Jurkat, Clone E6-1 (cell line): ENCODE results near the gene PACRG.
"Not testable (repeated sequence)": the region's sequence is repeated elsewhere in the genome, so short reads cannot be mapped to it uniquely, and the experiment has no call there.

ENCODE experiments used
- DNase-seq: peaks from one replicate; pipeline ENCODE4 v3.0.0-alpha.2; 2011; ENCODE audit warnings: low read depth, low spot score
- H3K4me3 ChIP-seq: 2 replicates; pipeline ENCODE4 v1.5.1; 2011; ENCODE audit warnings: mild to moderate bottlenecking, low read length, control low read depth, moderate library complexity

Gene PACRG

GRCh38 chr6:163300838-163301237 lies 573.1 kb downstream of the PACRG start:
- no peak for DNase-seq
- H3K4me3 ChIP-seq: no peak overlapping the region

- no peak overlapping the region for H3K4me3 ChIP-seq
- no peak for DNase-seq
These were observed 574.2 kb downstream of the PACRG start for GRCh38 chr6:163301726-163302635.

- H3K4me3 ChIP-seq: no peak overlapping the region
These were observed 575.0 kb downstream of the PACRG start for GRCh38 chr6:163302747-163303146.

GRCh38 chr6:163306000-163306399 lies 578.2 kb downstream of the PACRG start:
- DNase-seq: no peak
- H3K4me3 ChIP-seq: no peak overlapping the region

More at GRCh38 chr6:163302747-163303146, 575.0 kb downstream of the PACRG start:
- no peak for DNase-seq

- H3K4me3 ChIP-seq: no peak overlapping the region
- DNase-seq: no peak
These were observed 581.1 kb downstream of the PACRG start for GRCh38 chr6:163308629-163309440.

- no peak overlapping the region for H3K4me3 ChIP-seq
- no peak for DNase-seq
These were observed 581.8 kb downstream of the PACRG start for GRCh38 chr6:163309491-163310026.

GRCh38 chr6:163310096-163310972 lies 582.6 kb downstream of the PACRG start:
- no peak for DNase-seq
- no peak overlapping the region for H3K4me3 ChIP-seq

GRCh38 chr6:163310973-163311383 lies 583.2 kb downstream of the PACRG start:
- DNase-seq: no peak
- no peak overlapping the region for H3K4me3 ChIP-seq

- H3K4me3 ChIP-seq: no peak overlapping the region
- no peak for DNase-seq
These were observed 584.1 kb downstream of the PACRG start for GRCh38 chr6:163311830-163312229.

- DNase-seq: no peak
- no peak overlapping the region for H3K4me3 ChIP-seq
These were observed 585.8 kb downstream of the PACRG start for GRCh38 chr6:163313566-163313965.

- no peak for DNase-seq
- no peak overlapping the region for H3K4me3 ChIP-seq
These were observed 586.2 kb downstream of the PACRG start for GRCh38 chr6:163313981-163314380.

GRCh38 chr6:163314791-163315470 lies 587.2 kb downstream of the PACRG start:
- no peak overlapping the region for H3K4me3 ChIP-seq
- DNase-seq: no peak

- not testable (repeated sequence) for H3K4me3 ChIP-seq, DNase-seq
These were observed 589.2 kb downstream of the PACRG start for GRCh38 chr6:163316866-163317495.

GRCh38 chr6:163318071-163318786 lies 590.5 kb downstream of the PACRG start:
- DNase-seq: no peak
- H3K4me3 ChIP-seq: no peak overlapping the region

- no peak for DNase-seq
- H3K4me3 ChIP-seq: no peak overlapping the region
These were observed 592.0 kb downstream of the PACRG start for GRCh38 chr6:163319609-163320366.

GRCh38 chr6:163320402-163320801 lies 592.6 kb downstream of the PACRG start:
- DNase-seq: no peak
- no peak overlapping the region for H3K4me3 ChIP-seq

- no peak for DNase-seq
These were observed 593.0 kb downstream of the PACRG start for GRCh38 chr6:163320804-163321203.

More at GRCh38 chr6:163320804-163321203, 593.0 kb downstream of the PACRG start:
- H3K4me3 ChIP-seq: no peak overlapping the region
